Activated CD8-positive, alpha-beta memory T cell treated with anti-CD3 and anti-CD28 coated beads for 4 hours (primary cell): ENCODE results near the gene H3-3A.

ENCODE experiments used
- DNase-seq, 2 donors: peaks; one replicate each; pipeline ENCODE4 v3.0.0-alpha.2; 2020; ENCODE audit warnings: low read depth in 2 of 2

Gene H3-3A

GRCh38 chr1:226054519-226055327, 7.8 kb upstream of the H3-3A start:
- DNase-seq, result no peak

- DNase-seq, result no peak
Observed at GRCh38 chr1:226059709-226060108, 2.8 kb upstream of the H3-3A start.

DNA sequence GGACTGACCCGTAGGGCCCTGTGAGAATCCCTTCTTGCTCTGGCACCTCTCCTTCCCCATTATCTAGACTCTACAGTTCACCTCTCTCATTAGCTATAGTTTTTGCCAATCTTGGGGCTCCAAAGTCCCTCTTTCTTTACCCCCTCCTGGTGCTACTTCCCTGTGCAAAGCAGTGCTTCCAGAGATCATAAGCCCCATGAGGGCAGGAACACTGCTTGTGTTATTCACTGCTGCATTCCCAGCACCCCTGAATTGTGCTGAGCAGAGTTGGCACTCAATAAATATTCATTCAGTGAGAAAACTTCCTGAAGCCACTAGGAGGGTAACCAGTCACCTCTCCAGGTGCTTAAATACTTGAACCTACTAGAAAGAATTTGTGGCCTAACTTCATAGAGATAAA, 2.1 kb upstream of the H3-3A start:
- DNase-seq, result no peak

DNA sequence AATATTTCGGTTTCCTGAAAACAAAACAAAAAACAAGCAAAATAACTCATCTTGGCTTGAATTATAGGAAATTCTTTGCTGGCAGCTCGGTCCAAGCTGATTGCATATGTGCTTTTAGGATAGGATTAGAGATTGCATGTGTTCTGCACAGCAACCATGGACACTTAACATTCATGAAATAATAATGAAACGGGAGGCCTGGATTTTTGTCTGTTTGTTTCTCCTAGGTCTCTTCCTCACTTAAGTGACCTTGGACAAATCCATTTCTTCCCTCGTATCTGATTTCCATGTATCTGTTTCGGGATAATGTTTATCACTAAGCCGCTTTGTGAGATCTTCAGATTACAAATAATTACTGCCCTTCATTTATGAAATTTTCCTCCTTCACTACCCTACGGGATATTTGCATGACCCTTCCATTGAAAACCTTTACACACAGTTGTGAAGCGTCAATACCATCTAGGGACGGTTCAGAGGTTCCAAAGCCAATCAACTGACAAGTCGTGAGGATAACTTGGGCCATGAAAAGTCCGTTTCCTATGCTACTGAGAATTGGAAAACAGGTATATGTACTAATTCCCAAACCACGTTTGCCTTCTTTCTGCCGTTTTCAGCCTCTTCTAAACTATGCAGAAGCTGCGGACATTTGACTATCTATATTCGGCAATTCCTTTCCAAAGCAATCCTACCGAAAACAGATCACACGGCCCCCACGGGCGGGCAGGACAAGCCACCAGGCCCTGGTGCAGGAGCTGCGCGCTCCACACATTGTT, 1.3 kb upstream of the H3-3A start:
- DNase-seq, result no peak

- no peak for DNase-seq
Observed at GRCh38 chr1:226061841-226062557, 517 bp upstream of the H3-3A start.

DNA sequence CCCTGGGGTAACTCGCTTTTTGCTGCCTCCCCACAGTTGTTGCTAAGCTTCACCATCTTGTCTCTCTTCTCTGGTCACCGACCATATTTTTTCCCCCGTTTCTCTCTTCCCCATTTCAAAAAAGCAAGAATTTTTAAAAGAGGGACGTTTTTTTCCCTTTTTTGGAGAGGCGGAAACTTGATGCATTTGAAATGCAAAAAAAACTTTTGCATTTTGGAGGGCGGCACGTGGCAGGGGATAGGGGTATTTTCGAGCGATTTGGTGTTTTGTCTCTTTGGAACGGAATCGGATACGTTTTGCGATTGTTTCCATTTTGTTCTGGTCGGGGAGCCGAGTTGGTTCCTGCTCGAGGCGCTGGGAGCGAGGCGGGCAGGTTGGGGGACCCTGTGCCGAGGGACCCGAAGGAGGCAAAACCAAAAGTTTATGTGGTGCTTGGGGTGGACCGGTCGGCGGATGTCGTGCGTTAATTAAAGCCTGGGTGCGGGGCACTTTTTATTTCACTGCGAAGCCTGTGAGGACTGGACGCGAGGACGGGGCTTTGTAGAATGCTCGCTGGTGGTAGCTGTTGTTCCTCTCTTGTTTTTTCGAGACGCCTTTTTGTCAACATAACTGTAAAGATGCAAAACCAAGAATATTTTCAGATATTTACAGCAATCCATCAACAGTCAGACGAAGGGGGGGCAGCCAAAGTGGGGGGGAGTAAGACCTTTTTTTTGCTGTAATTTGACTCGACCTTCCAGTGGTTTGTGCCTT, 884 bp downstream of the H3-3A start:
- no peak for DNase-seq

DNA sequence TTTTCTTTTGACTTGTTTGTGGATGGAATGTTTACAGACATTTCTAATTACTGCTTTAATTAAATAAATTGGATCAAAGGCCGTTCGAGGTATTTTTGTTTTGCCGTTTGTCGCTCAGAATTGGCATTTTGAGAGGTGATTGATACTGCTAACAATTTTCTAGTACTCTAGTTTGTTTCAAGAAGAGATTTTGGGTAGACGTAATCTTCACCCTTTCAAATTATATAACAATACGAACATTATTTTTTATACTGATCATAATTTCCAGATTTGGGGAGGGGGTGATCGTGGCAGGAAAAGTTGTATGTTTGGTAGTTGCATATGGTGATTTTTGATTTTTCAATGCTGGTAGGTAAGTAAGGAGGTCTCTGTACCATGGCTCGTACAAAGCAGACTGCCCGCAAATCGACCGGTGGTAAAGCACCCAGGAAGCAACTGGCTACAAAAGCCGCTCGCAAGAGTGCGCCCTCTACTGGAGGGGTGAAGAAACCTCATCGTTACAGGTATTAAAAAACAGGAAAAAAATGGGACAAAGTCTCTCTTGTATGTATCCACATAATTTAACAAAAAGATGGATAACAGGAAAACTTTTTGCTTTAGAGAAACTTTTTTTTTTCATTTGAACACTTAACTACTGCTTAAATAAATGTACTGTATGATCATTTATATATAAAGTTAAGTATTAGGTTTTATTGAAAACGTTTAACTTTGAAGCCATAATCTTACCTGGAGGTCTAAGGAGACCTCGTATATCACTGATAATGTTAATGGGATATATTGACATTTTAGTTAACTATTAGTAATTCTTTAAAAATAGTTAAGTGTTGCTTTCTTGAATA, 1.7 kb downstream of the H3-3A start:
- no peak for DNase-seq

- no peak for DNase-seq
Observed at GRCh38 chr1:226064816-226065248, 2.3 kb downstream of the H3-3A start.

- DNase-seq, result no peak
Observed at GRCh38 chr1:226066415-226067078, 4.0 kb downstream of the H3-3A start.

DNA sequence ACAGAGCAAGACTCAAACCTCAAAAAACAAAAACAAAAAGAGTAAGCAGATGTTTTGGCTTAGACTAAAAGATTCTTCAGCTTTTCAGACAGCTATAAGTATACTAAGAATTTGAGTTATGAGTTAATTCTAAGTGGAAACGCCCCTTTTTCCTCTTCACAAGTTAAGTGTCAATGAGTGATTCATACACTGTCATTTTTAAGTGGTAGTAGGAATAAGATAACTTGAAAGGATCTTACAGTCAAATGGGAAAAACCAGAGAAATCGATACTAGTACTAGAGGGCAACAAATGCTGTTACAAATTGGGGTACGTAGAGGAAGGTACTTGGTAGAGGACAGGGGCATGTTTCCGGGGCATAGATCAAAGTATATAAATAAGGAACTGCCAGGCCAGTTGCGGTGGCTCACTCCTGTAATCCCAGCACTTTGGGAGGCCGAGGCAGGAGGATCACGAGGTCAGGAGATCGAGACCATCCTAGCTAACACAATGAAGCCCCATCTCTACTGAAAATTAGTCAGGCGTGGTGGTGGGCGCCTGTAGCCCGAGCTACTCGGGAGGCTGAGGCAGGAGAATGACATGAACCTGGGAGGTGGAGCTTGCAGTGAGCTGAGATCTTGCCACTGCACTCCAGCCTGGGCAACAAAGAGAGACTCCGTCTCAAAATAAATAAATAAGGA, 7.4 kb downstream of the H3-3A start:
- DNase-seq, result no peak

DNA sequence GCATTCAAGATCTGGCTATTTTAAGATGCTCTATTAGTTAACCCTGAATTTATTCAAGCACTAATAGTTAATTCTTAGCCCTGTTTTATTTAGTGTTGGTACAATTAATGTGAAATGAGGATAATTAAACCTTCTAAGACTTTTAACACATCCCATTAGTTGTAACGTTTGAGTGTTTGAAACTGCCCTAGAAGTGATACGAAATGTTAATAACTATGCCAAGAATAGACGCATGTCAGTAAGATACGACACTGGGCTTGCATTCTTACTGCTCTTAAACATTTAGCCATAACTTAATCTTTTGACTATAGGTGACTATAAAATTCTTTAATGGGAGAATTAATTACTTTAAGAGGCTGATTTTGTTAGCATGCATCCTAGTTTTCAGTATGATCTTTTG, 9.8 kb downstream of the H3-3A start:
- no peak for DNase-seq

DNA sequence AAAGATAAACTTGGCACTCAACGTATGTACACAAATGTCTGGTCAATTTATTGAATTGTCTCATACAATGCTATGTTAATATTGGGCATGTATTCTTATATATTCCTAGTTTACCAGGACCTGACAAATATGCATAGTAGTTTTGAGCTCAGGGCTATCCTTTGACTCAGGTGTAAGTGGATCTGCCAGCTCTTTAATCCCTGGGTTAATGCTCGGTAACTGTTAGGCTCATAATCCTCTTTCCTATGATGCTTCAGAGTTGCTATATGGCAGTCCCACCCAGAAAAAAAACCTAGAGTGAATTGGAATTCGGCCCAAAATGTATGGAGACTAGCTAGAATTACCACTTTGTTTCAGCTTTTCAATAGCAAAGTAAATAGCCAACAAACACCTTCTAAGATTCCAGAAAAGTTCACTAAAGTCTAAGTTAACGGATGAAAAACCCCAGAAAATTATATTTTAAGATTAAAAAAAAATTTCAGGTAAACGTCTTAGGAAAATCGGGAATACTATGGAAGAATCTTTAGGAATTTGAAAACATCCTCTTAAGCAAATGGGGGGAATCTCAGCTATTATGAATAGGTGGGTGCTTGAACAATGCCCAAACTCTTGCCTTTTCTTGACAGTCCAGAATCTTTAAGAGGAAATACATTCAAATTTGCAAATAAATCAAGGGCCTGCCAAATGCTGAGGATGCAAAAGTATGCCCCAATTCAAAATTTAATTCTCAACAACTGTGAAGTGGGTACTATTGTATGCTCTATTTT, 10.9 kb downstream of the H3-3A start:
- DNase-seq, result no peak

DNA sequence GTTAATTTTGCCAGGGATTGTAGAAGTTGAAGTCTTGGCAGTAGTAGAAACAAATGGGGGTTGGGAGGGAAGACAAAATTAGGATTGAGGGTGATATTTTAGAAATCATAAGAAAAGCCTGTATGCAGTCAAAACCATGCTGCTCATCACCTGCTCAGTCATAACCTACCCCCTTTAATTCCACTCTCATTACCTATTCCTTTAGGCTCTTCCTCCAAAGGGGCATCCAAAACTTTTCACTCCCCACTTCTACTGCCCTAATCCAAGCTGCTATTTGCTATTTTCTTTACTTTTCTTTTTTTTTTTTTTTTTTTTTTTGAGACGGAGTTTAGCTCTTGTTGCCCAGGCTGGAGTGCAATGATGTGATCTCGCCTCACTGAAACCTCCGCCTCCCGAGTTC, 11.5 kb downstream of the H3-3A start:
- DNase-seq, result no peak

DNA sequence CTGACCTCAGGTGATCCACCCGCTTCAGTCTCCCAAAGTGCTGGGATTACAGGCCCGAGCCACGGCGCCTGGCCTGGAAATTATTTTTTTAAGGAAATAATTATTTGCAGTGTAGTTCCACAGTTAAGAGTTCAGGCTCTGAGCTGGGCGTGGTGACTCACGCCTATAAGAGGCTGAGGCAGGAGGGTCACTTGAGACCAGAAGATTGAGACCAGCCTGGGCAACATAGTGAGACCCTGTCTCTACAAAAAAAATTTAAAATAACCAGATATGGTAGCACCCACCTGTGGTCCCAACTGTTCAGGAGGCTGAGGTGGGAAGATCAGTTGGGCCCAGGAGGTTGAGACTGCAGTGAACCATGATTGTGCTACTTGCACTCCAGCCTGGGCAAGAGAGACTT, 13.9 kb downstream of the H3-3A start:
- no peak for DNase-seq

GRCh38 chr1:226078374-226078773, 15.9 kb downstream of the H3-3A start:
- DNase-seq, result no peak

- DNase-seq, result no peak
Observed at GRCh38 chr1:226082587-226082917, 20.0 kb downstream of the H3-3A start.

DNA sequence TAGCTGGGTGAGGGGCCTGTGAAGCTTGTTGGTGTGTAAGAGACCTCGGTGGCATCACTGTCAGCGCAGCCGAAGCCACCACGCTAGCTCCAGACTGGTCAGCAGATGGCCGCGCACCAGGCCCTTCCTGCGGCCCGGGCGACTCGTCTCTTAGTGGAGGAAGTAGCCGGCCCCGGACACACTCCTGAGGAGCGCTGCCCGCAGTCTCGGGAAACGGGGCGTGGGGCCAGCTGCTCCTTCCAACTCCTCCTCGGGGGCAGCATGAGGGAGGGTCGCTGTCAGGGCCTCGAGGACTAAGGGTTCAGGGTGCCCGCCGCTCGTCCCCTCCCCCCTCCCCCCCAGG, 20.4 kb downstream of the H3-3A start:
- DNase-seq, result no peak

DNA sequence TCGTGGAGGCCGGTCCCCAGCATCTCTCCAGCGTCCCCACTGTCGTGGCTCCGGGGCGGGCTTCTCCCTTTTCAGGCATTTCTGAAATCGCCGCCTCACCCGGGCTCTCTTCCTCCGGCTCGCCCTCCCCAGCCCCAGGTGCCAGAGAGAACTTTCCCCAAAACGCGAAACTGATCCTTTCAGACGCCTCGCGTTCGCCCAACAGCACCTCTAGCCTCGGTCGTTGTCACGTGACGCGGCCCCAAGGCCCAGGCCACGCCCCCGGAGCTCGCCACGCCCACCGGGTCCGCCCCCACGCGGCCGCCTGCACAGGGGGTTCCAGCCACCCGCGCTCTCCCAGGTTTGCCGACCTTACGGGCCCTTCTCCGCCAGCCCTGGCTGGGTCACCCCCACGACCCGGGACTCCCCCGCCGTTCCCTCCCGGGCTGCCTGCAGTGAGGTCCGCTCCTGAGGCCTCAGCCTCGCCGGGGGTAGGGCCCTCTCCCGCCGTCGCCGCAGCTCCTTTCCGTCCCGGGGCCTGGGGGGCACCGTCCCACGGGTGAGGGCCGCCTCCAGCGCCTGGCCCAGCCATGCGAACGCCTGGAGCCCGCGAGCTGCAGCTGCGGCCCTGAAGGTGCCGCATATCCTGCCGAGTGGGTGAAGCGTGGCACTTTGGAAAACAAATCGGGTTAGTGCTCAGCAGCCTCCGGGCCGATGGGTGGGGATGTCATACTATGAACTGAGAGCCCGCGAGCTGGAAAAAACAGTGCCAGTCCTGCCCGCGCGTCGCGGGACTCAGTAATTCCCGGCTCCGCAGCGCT, 21.0 kb downstream of the H3-3A start:
- DNase-seq, result peak; percentile 84 to 88
